H9 (cell line): Measurements from ENCODE around the gene ZNF146. TPM values are rescaled to one million over a fixed set of nuclear protein-coding genes. Genes with fewer than 3 reads are reported as not detected.

ENCODE experiments used
- DNase-seq: peaks from one replicate; pipeline ENCODE4 v3.0.0-alpha.2; 2017
- H2AFZ ChIP-seq: one replicate; pipeline ENCODE4 v1.6.1; 2013; ENCODE audit warnings: mild to moderate bottlenecking, low read length, control low read depth, moderate library complexity
- H2AK5ac ChIP-seq: 2 replicates; pipeline ENCODE4 v1.6.1; 2013; ENCODE audit warnings: low read length, control low read depth, mixed read lengths; ENCODE audit not compliant: insufficient read length
- H2BK120ac ChIP-seq: one replicate; pipeline ENCODE4 v1.6.1; 2013; ENCODE audit warnings: low read depth, mild to moderate bottlenecking, low read length, control low read depth, inconsistent platforms; ENCODE audit not compliant: poor library complexity, severe bottlenecking
- H2BK12ac ChIP-seq: 2 replicates; pipeline ENCODE4 v1.6.1; 2013; ENCODE audit warnings: low read length, control low read depth, mixed read lengths, low read depth; ENCODE audit not compliant: insufficient read length
- H2BK15ac ChIP-seq: 2 replicates; pipeline ENCODE4 v1.6.1; 2013; ENCODE audit warnings: low read depth, low read length, control low read depth
- H2BK20ac ChIP-seq: one replicate; pipeline ENCODE4 v1.6.1; 2013; ENCODE audit warnings: low read depth, mild to moderate bottlenecking, low read length, control low read depth, inconsistent platforms; ENCODE audit not compliant: poor library complexity, severe bottlenecking
- H2BK5ac ChIP-seq: 2 replicates; pipeline ENCODE4 v1.6.1; 2013; ENCODE audit warnings: low read length, control low read depth, mixed read lengths; ENCODE audit not compliant: insufficient read length
- H3K14ac ChIP-seq: 2 replicates; pipeline ENCODE4 v1.6.1; 2013; ENCODE audit warnings: low read length, control low read depth; ENCODE audit not compliant: insufficient read depth
- H3K18ac ChIP-seq: 2 replicates; pipeline ENCODE4 v1.6.1; 2013; ENCODE audit warnings: low read depth, mild to moderate bottlenecking, mixed read lengths, low read length, control low read depth; ENCODE audit not compliant: insufficient read length
- H3K23ac ChIP-seq: 2 replicates; pipeline ENCODE4 v1.6.1; 2013; ENCODE audit warnings: low read length, control low read depth, mixed read lengths, low read depth; ENCODE audit not compliant: insufficient read length
- H3K23me2 ChIP-seq: 2 replicates; pipeline ENCODE4 v1.6.1; 2013; ENCODE audit warnings: low read depth, mild to moderate bottlenecking, mixed read lengths, low read length, control low read depth; ENCODE audit not compliant: insufficient read length, poor library complexity, severe bottlenecking
- H3K27ac ChIP-seq: 2 replicates; pipeline ENCODE4 v1.5.1; 2013; ENCODE audit warnings: low read length, control low read depth, mixed read lengths, low read depth; ENCODE audit not compliant: insufficient read length
- H3K27me3 ChIP-seq: 2 replicates; pipeline ENCODE4 v1.6.1; 2013; ENCODE audit warnings: low read length, control low read depth, inconsistent platforms; ENCODE audit not compliant: insufficient read depth
- H3K4ac ChIP-seq: 2 replicates; pipeline ENCODE4 v1.6.1; 2013; ENCODE audit warnings: low read depth, mild to moderate bottlenecking, control low read depth, inconsistent platforms, low read length, moderate library complexity
- H3K4me1 ChIP-seq: 2 replicates; pipeline ENCODE4 v1.6.1; 2013; ENCODE audit warnings: low read length, control low read depth, inconsistent platforms; ENCODE audit not compliant: insufficient read depth
- H3K4me2 ChIP-seq: 2 replicates; pipeline ENCODE4 v1.6.1; 2013; ENCODE audit warnings: low read length, control low read depth, mixed read lengths; ENCODE audit not compliant: insufficient read length, insufficient read depth
- H3K56ac ChIP-seq: 2 replicates; pipeline ENCODE4 v1.6.1; 2013; ENCODE audit warnings: low read depth, mild to moderate bottlenecking, mixed read lengths, low read length, control low read depth; ENCODE audit not compliant: insufficient read length
- H3K79me1 ChIP-seq: 2 replicates; pipeline ENCODE4 v1.6.1; 2013; ENCODE audit warnings: low read depth, mild to moderate bottlenecking, moderate library complexity, low read length, control low read depth, inconsistent platforms; ENCODE audit not compliant: insufficient read depth, poor library complexity, severe bottlenecking
- H3K79me2 ChIP-seq: 2 replicates; pipeline ENCODE4 v1.6.1; 2013; ENCODE audit warnings: low read length, control low read depth, inconsistent platforms; ENCODE audit not compliant: insufficient read depth
- H3K9ac ChIP-seq: 2 replicates; pipeline ENCODE4 v1.6.1; 2013; ENCODE audit warnings: low read length, control low read depth, mixed read lengths; ENCODE audit not compliant: insufficient read length; ENCODE audit errors: extremely low read depth
- H3K9me3 ChIP-seq: one replicate; pipeline ENCODE4 v1.6.1; 2013; ENCODE audit warnings: low read depth, low read length, inconsistent platforms; ENCODE audit not compliant: control insufficient read depth
- H3T11ph ChIP-seq: one replicate; pipeline ENCODE4 v1.6.1; 2013; ENCODE audit warnings: mild to moderate bottlenecking, low read length, control low read depth, inconsistent platforms
- H4K20me1 ChIP-seq: one replicate; pipeline ENCODE4 v1.6.1; 2013; ENCODE audit not compliant: control insufficient read depth, insufficient read length, insufficient read depth
- H4K5ac ChIP-seq: 2 replicates; pipeline ENCODE4 v1.6.1; 2013; ENCODE audit warnings: low read depth, mild to moderate bottlenecking, mixed read lengths, low read length, control low read depth; ENCODE audit not compliant: insufficient read length
- H4K8ac ChIP-seq: replicated peaks from 2 replicates; pipeline ENCODE4 v1.6.1; 2013; ENCODE audit warnings: low read length, control low read depth, mixed read lengths, low read depth; ENCODE audit not compliant: insufficient read length
- H4K91ac ChIP-seq: 2 replicates; pipeline ENCODE4 v1.6.1; 2013; ENCODE audit warnings: low read depth, mild to moderate bottlenecking, moderate library complexity, mixed read lengths, low read length, control low read depth; ENCODE audit not compliant: insufficient read length
- H3K27ac Mint-ChIP-seq, 3 experiments: 2 replicates in 2 of 3; 3 replicates in 1 of 3; pipeline ENCODE4 v1.8.0; 2020 to 2021; ENCODE audit warnings: mixed read lengths in 3 of 3, mild to moderate bottlenecking in 1 of 3, moderate library complexity in 1 of 3
- H3K27me3 Mint-ChIP-seq: 2 replicates; pipeline ENCODE4 v1.8.0; 2021; ENCODE audit warnings: low read depth, mild to moderate bottlenecking, moderate library complexity, mixed read lengths
- H3K36me3 Mint-ChIP-seq, 3 experiments: 2 replicates in 2 of 3; 3 replicates in 1 of 3; pipeline ENCODE4 v1.8.0; 2020 to 2021; ENCODE audit warnings: low read depth in 3 of 3, mixed read lengths in 3 of 3; ENCODE audit not compliant: insufficient read depth in 1 of 3
- H3K4me1 Mint-ChIP-seq, 2 experiments: 2 replicates each; pipeline ENCODE4 v1.8.0; 2020; ENCODE audit warnings: mixed read lengths in 2 of 2
- H3K4me3 Mint-ChIP-seq, 2 experiments: 2 replicates in 1 of 2; 3 replicates in 1 of 2; pipeline ENCODE4 v1.8.0; 2020 to 2021; ENCODE audit warnings: mild to moderate bottlenecking in 2 of 2, mixed read lengths in 2 of 2, moderate library complexity in 1 of 2
- H3K9me3 Mint-ChIP-seq, 2 experiments: 2 replicates in 1 of 2; 3 replicates in 1 of 2; pipeline ENCODE4 v1.8.0; 2020; ENCODE audit warnings: mild to moderate bottlenecking in 2 of 2, mixed read lengths in 2 of 2, moderate library complexity in 1 of 2
- WGBS: extraction: QIAGEN DNeasy Blood & Tissue Kit; methylation state at CpG from one replicate; pipeline ENCODE4 v1.1.7; 2013; ENCODE audit warnings: missing lambda C conversion rate, low lambda C conversion rate, mixed read lengths; ENCODE audit not compliant: insufficient read length; ENCODE audit errors: extremely low coverage; 5-methylcytosine and 5-hydroxymethylcytosine counted together
- total RNA-seq: library from RNA; stranded (reverse); gene quantifications from 2 replicates; pipeline ENCODE4 v1.2.1, GENCODE V29; 2021
- TF ChIP-seq, protein P1 (sequence below): fragments of 200-600 bp; sonication (generic); conservative IDR thresholded peaks from 3 replicates; pipeline ENCODE4 v1.8.0; 2021; ENCODE audit warnings: antibody characterized with exemption, mild to moderate bottlenecking

The ZNF146 gene
- total RNA-seq, 1 experiment from 2014 or later: 166 TPM

DNA sequence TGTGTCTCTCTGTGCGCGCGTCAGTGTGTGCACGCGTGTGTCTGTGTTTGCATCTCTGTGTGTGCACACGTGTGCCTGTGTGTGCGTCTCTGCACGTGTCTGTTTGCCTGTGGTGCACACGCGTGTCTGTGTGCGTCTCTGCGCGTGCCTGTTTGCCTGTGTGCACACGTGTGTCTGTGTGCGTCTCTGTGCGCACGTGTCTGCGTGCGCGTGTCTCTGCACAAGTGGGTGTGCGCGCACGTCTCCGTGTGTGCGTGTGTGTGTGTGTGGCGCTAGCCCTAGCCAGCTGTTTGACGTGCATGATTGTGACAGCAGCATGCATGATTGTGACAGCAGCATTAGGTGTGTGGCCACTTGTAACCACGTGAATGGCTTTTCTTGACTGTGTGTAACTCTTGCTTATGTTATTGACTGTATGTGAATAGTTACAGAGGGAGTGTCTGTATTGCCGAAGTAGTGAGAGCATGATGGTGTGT is 31.1 kb downstream of the ZNF146 start:
- no peaks in the 10 kb centered on the region for H4K20me1 ChIP-seq
- H3K27me3 ChIP-seq: no peaks in the 10 kb centered on the region
- Mint-ChIP-seq H3K27me3 (0 out of 2 replicates have a peak, but pooled peaks cover 1% of the 10 kb centered on the region), H3K4me1 (peaks cover 31 to 34% of the 10 kb centered on the region in 2 experiments), H3K4me3 (peak overlapping the region; percentile 38 to 66), H3K9me3 (peaks cover 0 to 3% of the 10 kb centered on the region in 2 experiments; a peak in 1 of 5 replicates), H3K36me3 (peaks cover 0 to 2% (median 0%) of the 10 kb centered on the region in 3 experiments; a peak in 1 of 7 replicates), H3K27ac (peak overlapping the region; percentile 52 to 96 (median 83); a peak in 6 of 7 replicates)
- no peaks in the 10 kb centered on the region for H3K9me3 ChIP-seq
- H3T11ph ChIP-seq: no peak overlapping the region
- H3K23ac ChIP-seq: no peak overlapping the region
- no peak overlapping the region for H2BK15ac ChIP-seq
- no peaks in the 10 kb centered on the region for H3K4me1 ChIP-seq
- H2BK12ac ChIP-seq: no peak overlapping the region
- H2BK5ac ChIP-seq: no peak overlapping the region
- no peak overlapping the region for H4K91ac ChIP-seq
- no peak overlapping the region for H3K56ac ChIP-seq
- H3K23me2 ChIP-seq: no peaks in the 10 kb centered on the region
- H3K4ac ChIP-seq: no peak overlapping the region
- no peak overlapping the region for H3K18ac ChIP-seq
- H3K9ac ChIP-seq: no peak overlapping the region
- TF ChIP-seq, protein P1, sequence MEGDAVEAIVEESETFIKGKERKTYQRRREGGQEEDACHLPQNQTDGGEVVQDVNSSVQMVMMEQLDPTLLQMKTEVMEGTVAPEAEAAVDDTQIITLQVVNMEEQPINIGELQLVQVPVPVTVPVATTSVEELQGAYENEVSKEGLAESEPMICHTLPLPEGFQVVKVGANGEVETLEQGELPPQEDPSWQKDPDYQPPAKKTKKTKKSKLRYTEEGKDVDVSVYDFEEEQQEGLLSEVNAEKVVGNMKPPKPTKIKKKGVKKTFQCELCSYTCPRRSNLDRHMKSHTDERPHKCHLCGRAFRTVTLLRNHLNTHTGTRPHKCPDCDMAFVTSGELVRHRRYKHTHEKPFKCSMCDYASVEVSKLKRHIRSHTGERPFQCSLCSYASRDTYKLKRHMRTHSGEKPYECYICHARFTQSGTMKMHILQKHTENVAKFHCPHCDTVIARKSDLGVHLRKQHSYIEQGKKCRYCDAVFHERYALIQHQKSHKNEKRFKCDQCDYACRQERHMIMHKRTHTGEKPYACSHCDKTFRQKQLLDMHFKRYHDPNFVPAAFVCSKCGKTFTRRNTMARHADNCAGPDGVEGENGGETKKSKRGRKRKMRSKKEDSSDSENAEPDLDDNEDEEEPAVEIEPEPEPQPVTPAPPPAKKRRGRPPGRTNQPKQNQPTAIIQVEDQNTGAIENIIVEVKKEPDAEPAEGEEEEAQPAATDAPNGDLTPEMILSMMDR: no peak
- no peak overlapping the region for H4K5ac ChIP-seq
- no peaks in the 10 kb centered on the region for H3K79me2 ChIP-seq
- no peak overlapping the region for H2BK120ac ChIP-seq
- no peak overlapping the region for H2BK20ac ChIP-seq
- no peak overlapping the region for H2AK5ac ChIP-seq
- WGBS: no CpG with 5 or more reads among the region's 29 CpGs
- no peak overlapping the region for H3K27ac ChIP-seq
- DNase-seq: no peak
- H3K4me2 ChIP-seq: no peak overlapping the region
- no peak overlapping the region for H3K14ac ChIP-seq
- H4K8ac ChIP-seq: no peak overlapping the region
- no peak overlapping the region for H2AFZ ChIP-seq
- no peaks in the 10 kb centered on the region for H3K79me1 ChIP-seq
